Activated T-helper 9 cell treated with anti-CD3 and anti-CD28 coated beads, Interleukin-2, amount 50 U/mL, for 16 hours (primary cell): ENCODE measurements around the gene CNOT6.

Source experiments
- DNase-seq: peaks from one replicate; pipeline ENCODE4 v3.0.0-alpha.2; 2020; ENCODE audit warnings: low read depth

CNOT6 gene

GRCh38 chr5:180575571-180575970 lies 81.4 kb downstream of the CNOT6 start:
- DNase-seq = no peak

- no peak for DNase-seq
Measured at GRCh38 chr5:180580681-180581080, 86.5 kb downstream of the CNOT6 start.

GRCh38 chr5:180583738-180584137 lies 89.6 kb downstream of the CNOT6 start:
- no peak for DNase-seq

GRCh38 chr5:180586204-180586603 lies 92.0 kb downstream of the CNOT6 start:
- no peak for DNase-seq

- no peak for DNase-seq
Measured at GRCh38 chr5:180586870-180587269, 92.7 kb downstream of the CNOT6 start.

- DNase-seq = no peak
Measured at GRCh38 chr5:180589771-180590542, 95.8 kb downstream of the CNOT6 start.

- no peak for DNase-seq
Measured at GRCh38 chr5:180590543-180591310, 96.5 kb downstream of the CNOT6 start.

- no peak for DNase-seq
Measured at GRCh38 chr5:180591311-180591887, 97.2 kb downstream of the CNOT6 start, which contains the start of gene SCGB3A1. SCGB3A1 (minus strand) TSS chr5:180591499; CDS start chr5:180591462, 37 bp downstream.

- DNase-seq = no peak
Measured at GRCh38 chr5:180592176-180592575, 98.0 kb downstream of the CNOT6 start.

GRCh38 chr5:180593446-180594206 lies 99.4 kb downstream of the CNOT6 start:
- DNase-seq = no peak

- DNase-seq = no peak
Measured at GRCh38 chr5:180594311-180595045, 100.3 kb downstream of the CNOT6 start.

GRCh38 chr5:180595046-180595379 lies 100.8 kb downstream of the CNOT6 start:
- DNase-seq = no peak

GRCh38 chr5:180595381-180596114 lies 101.4 kb downstream of the CNOT6 start:
- no peak for DNase-seq

- no peak for DNase-seq
Measured at GRCh38 chr5:180596115-180596667, 102.0 kb downstream of the CNOT6 start.

- no peak for DNase-seq
Measured at GRCh38 chr5:180596668-180597231, 102.6 kb downstream of the CNOT6 start.

- no peak for DNase-seq
Measured at GRCh38 chr5:180598316-180598701, 104.1 kb downstream of the CNOT6 start.

GRCh38 chr5:180598797-180599589 lies 104.8 kb downstream of the CNOT6 start:
- DNase-seq = no peak

GRCh38 chr5:180599590-180599914 lies 105.4 kb downstream of the CNOT6 start:
- DNase-seq = no peak

- no peak for DNase-seq
Measured at GRCh38 chr5:180599981-180600553, 105.9 kb downstream of the CNOT6 start.
